Subcutaneous abdominal adipose tissue (tissue), 5 donors: ENCODE results near the gene AP2A1.
A peak's percentile ranks its signal among the peaks of the same experiment; 100 is the strongest.

Experiments used
- H3K27ac ChIP-seq: one replicate; pipeline ENCODE4 v1.7.0; 2013; ENCODE audit warnings: low read depth, mild to moderate bottlenecking, inconsistent platforms, low read length, moderate library complexity
- H3K27me3 ChIP-seq, 5 donors: one replicate each; pipeline ENCODE4 v1.7.0; 2013; ENCODE audit warnings: low read length in 5 of 5, inconsistent platforms in 1 of 5; ENCODE audit not compliant: control insufficient read depth in 5 of 5, insufficient read depth in 4 of 5
- H3K36me3 ChIP-seq, 5 donors: one replicate each; pipeline ENCODE4 v1.7.0; 2013; ENCODE audit warnings: low read length in 5 of 5; ENCODE audit not compliant: control insufficient read depth in 5 of 5, insufficient read depth in 5 of 5
- H3K4me1 ChIP-seq, 5 donors: one replicate each; pipeline ENCODE4 v1.7.0; 2013; ENCODE audit warnings: low read length in 5 of 5, mild to moderate bottlenecking in 3 of 5, moderate library complexity in 1 of 5; ENCODE audit not compliant: control insufficient read depth in 5 of 5, insufficient read depth in 5 of 5
- H3K4me3 ChIP-seq, 5 donors: one replicate each; pipeline ENCODE4 v1.7.0; 2013; ENCODE audit warnings: low read length in 5 of 5, low read depth in 1 of 5
- H3K9ac ChIP-seq, 5 donors: one replicate each; pipeline ENCODE4 v1.7.0; 2013; ENCODE audit warnings: low read length in 5 of 5, mild to moderate bottlenecking in 4 of 5, moderate library complexity in 3 of 5
- H3K9me3 ChIP-seq, 5 donors: one replicate each; pipeline ENCODE4 v1.7.0; 2013; ENCODE audit warnings: low read length in 5 of 5; ENCODE audit not compliant: control insufficient read depth in 5 of 5
- donor health status: healthy.
- donor health status: healthy.
- donor health status: healthy.
- donor health status: healthy.
- donor health status: healthy.

AP2A1 gene

DNA sequence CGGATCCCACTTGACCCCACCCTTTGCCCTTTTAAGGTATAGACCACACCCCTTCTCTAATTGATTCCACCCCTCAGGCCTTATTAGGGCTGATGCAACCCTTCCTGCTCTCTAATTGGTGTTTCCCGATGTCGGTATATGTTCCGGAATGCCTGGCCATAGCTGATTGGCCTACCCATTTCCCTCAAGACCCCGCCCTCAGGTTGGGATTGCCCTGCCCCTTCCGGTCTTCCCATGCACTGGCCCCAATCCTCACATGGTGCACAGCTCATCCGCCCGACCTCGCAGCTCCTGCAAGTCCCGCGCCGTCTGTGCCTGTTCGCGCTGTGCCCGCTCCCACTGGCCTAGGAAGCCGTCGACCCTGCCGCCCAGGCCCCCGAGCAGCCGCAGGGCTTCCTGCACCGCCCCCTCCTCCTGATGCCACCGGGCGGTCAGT lies 21.8 kb upstream of the AP2A1 start:
- H3K27me3 ChIP-seq: no peaks in the 10 kb centered on the region
- no peak overlapping the region for H3K27ac ChIP-seq
- H3K9ac ChIP-seq: no peak overlapping the region
- H3K36me3 ChIP-seq: no peaks in the 10 kb centered on the region
- H3K4me1 ChIP-seq: peaks cover 0 to 5% (median 0%) of the 10 kb centered on the region in 5 donors
- H3K9me3 ChIP-seq: no peaks in the 10 kb centered on the region
- no peak overlapping the region for H3K4me3 ChIP-seq

DNA sequence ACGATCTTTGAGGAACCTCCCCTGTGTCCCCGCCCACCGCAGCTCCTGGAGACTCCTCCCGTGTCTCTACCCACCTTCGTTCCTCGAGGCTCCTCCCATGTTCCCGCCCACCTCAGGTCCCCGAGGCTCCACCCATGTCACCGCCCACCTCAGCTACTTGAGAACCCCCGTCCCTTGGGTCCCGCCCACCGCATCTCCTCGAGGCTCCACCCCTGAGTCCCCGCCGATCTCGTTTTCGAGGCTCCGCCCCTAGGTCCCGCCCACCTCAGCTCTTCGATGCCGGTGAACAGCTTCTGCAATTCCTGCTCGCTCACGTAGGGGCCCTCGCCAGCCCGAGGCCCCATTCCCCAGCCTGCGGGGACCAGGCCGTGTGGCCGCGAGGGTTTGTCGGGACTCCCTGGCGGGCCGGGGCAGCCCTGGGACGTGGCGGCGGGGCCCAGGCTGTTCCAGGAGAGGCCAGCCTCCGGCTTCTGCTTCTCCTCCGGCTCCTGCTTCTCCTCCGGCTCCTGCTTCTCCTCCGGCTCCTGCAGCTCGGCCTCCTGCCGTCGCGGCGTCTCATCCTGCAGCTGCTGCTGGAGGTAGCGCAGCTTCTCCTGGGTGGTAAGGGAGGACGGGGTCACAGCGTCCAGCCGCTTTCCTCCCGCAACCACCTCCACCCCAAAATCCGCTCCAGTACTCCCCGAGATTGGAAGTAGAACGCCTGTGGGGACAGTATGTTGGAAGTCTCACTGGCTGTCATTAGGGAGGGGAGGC lies 20.4 kb upstream of the AP2A1 start:
- no peaks in the 10 kb centered on the region for H3K36me3 ChIP-seq
- peaks cover 0 to 5% (median 0%) of the 10 kb centered on the region in 5 donors for H3K4me1 ChIP-seq
- H3K9ac ChIP-seq: no peak overlapping the region
- H3K9me3 ChIP-seq: no peaks in the 10 kb centered on the region
- H3K27me3 ChIP-seq: no peaks in the 10 kb centered on the region
- no peak overlapping the region for H3K27ac ChIP-seq
- H3K4me3 ChIP-seq: peak overlapping the region in 2 of 5 donors; percentile 3 to 31

DNA sequence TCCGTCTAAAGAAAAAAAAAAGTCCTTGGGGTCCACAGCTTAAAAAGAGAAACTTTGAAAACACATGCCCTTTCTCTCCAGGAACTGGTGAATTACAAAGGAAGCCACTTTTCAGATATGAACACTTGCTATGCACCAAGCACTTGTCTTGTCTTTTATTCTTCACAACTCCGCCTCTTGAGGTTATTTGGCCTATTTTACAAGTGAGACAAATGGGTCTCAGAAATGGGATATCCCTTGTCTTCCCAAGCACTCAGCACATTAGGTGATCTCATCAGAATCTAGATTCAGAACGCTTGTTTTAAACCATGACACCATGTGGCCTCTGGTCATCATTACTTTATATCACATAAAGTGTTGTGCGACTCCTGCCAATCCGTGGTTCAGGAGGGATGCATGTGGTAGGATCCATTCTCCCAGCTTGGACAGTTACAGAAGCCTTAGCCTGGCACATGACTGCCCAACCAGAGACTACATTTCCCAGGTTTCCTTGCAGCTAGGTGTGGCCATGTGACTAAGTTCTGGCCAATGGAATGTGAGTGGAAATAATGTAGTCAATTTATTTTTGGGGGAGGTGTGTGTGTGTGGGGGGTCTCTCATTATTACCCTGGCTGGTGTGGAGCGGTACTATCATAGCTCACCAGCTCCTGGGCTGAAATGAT lies 17.6 kb upstream of the AP2A1 start:
- Histone ChIP-seq H3K9ac (no peak overlapping the region), H3K4me1 (peaks cover 0 to 5% (median 0%) of the 10 kb centered on the region in 5 donors), H3K27me3 (no peaks in the 10 kb centered on the region), H3K4me3 (no peak overlapping the region), H3K27ac (no peak overlapping the region), H3K36me3 (no peaks in the 10 kb centered on the region), H3K9me3 (no peaks in the 10 kb centered on the region)

DNA sequence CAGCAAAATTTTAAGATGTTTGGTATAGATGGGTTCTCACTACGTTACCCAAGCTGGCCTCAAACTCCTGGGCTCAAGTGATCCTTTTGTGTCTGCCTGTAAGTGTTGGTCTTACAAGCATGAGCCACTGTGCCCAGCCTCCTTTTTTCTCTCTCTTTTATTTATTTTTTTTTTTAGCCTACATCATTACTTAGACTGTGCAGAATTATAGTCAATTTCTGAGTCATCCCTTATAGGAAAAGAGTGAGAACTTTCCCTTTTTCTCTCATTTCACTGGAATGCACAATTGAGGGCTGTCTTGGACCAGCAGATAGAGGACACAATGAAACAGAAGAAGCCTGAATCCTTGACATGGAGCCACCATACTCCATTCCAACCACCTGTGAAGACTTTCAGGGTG lies 17.0 kb upstream of the AP2A1 start:
- Histone ChIP-seq H3K9me3 (no peaks in the 10 kb centered on the region), H3K4me3 (no peak overlapping the region), H3K9ac (no peak overlapping the region), H3K27me3 (no peaks in the 10 kb centered on the region), H3K27ac (no peak overlapping the region), H3K36me3 (no peaks in the 10 kb centered on the region), H3K4me1 (peaks cover 0 to 5% (median 0%) of the 10 kb centered on the region in 5 donors)

DNA sequence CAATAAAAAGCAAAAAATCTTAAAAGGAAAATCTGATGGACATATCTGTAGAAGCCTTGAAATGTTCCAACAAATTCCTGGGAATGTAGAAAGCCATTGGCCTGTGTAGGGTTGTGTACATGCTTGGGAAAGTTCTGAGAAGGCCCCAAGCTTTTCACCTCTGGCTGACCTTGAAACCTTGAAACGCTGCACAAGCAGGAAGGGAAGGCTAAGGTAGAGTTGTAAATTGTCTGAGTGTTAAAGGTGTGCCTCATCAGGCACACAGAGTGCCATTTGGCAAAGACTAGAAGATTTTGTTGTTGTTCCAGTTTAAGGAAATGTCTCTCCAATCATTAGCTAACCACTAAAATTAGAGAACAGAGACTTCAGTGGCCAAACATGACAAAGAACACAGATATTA lies 14.1 kb upstream of the AP2A1 start:
- Histone ChIP-seq H3K4me1 (no peaks in the 10 kb centered on the region), H3K9me3 (peaks cover 0 to 7% (median 4%) of the 10 kb centered on the region in 5 donors), H3K4me3 (no peak overlapping the region), H3K27me3 (no peaks in the 10 kb centered on the region), H3K9ac (no peak overlapping the region), H3K27ac (no peak overlapping the region), H3K36me3 (no peaks in the 10 kb centered on the region)

DNA sequence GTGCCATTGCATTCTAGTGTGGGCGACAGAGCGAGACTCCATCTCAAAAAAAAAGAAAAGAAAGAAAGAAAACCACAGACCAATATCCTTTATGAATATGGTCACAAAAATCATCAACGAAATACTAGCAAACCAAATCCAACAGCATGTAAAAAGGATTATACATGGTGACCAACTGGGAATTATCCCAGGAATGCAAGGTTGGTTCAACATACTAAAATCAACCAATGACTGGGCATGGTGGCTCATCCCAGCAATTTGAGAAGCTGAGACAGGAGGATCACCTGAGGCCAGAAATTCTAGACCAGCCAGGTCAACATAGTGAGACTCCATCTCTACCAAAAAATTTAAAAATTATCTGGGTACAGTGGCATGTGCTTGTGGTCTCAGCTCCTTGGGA lies 10.8 kb upstream of the AP2A1 start:
- Histone ChIP-seq H3K27ac (no peak overlapping the region), H3K27me3 (no peaks in the 10 kb centered on the region), H3K4me1 (no peaks in the 10 kb centered on the region), H3K9ac (no peak overlapping the region), H3K36me3 (no peaks in the 10 kb centered on the region), H3K9me3 (peaks cover 0 to 7% (median 4%) of the 10 kb centered on the region in 5 donors), H3K4me3 (no peak overlapping the region)

DNA sequence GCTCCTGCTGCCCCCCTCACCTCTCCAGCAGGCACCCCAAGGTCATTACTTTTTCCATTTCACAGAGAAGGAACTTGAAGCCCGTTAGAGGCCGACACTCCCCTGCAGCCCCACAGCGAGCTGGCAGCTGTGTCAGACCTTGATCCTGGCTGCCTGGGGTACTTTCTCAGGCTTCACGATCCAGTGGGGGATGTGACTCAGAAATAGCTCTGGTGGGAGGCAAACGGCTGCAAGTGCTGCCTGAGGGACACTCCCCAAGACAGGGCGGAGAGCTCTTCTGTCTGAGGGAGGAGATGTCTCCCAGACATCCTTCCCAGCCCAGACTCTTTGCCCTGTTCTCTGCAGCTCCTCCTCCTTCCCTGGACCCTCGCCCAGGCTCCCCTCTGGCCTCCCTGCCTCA lies 8.5 kb upstream of the AP2A1 start:
- no peak overlapping the region for H3K27ac ChIP-seq
- H3K4me1 ChIP-seq: peaks cover 2 to 12% (median 6%) of the 10 kb centered on the region in 5 donors
- no peaks in the 10 kb centered on the region for H3K36me3 ChIP-seq
- H3K9me3 ChIP-seq: peaks cover 0 to 7% (median 4%) of the 10 kb centered on the region in 5 donors
- H3K9ac ChIP-seq: no peak overlapping the region
- no peaks in the 10 kb centered on the region for H3K27me3 ChIP-seq
- H3K4me3 ChIP-seq: no peak overlapping the region

DNA sequence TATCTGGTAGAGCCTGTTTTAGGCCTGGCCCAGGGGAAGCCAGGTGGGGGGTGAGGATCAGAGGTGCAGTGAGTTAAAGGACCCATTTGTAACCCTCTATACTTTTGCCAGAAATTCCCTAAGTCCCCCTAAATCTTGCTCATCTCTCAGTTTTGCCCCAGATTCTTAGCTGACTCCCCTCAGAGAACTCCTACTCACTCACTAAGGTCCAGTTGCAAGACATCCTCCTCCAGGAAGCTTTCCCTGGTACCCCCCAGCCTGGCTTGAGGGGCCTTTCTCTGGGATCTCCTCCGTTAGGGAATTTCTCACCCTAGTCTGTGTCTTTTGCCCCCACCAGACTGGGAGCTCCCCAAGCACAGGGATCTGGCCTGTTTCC lies 5.6 kb upstream of the AP2A1 start:
- peaks cover 8 to 21% (median 17%) of the 10 kb centered on the region in 5 donors for H3K4me1 ChIP-seq
- H3K9me3 ChIP-seq: peaks cover 0 to under 1% (median 0%) of the 10 kb centered on the region in 5 donors
- H3K9ac ChIP-seq: peak overlapping the region in 2 of 5 donors; percentile 15 to 53
- H3K27ac ChIP-seq: peak overlapping the region; percentile 81
- H3K27me3 ChIP-seq: peaks cover 0 to 3% (median 0%) of the 10 kb centered on the region in 5 donors
- H3K36me3 ChIP-seq: no peaks in the 10 kb centered on the region
- no peak overlapping the region for H3K4me3 ChIP-seq

DNA sequence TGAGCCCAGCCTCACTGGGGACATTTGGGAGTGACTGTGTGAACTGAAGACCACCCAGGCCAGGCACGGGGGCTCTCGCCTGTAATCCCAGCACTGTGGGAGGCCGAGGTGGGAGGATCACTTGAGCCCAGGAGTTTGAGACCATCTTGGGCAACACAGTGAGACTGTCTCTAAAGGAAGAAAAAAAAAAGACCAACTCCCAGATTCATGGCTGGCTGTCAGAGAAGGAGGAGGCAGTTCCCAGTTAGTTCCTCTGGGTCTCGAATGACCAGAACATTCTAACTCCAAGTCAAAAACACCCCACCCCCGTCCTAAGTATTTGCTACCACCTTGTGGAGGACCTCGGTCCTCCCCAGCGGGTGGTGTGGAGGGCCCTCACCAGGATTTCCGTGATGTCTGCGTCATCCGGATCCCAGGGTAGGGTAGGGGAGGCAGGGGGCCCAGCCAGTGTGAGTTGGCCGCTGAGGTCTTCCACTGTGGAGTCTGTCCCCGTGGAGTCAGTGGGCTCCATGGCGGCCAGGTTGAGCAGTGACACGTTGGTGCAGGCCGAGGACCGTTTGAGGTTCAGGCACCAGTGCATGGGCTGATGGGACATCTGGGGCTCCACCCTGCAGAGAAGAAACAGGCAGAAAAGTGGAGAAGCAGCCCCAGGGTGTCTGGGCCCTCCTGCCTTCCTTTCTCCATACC lies 5.0 kb upstream of the AP2A1 start:
- peak overlapping the region in 1 of 5 donors; percentile 6 for H3K4me3 ChIP-seq
- H3K9me3 ChIP-seq: no peaks in the 10 kb centered on the region
- peak overlapping the region in 2 of 5 donors; percentile 15 to 53 for H3K9ac ChIP-seq
- no peaks in the 10 kb centered on the region for H3K36me3 ChIP-seq
- peak overlapping the region; percentile 81 for H3K27ac ChIP-seq
- H3K4me1 ChIP-seq: peaks cover 9 to 21% (median 18%) of the 10 kb centered on the region in 5 donors
- H3K27me3 ChIP-seq: peaks cover 0 to 3% (median 0%) of the 10 kb centered on the region in 5 donors

DNA sequence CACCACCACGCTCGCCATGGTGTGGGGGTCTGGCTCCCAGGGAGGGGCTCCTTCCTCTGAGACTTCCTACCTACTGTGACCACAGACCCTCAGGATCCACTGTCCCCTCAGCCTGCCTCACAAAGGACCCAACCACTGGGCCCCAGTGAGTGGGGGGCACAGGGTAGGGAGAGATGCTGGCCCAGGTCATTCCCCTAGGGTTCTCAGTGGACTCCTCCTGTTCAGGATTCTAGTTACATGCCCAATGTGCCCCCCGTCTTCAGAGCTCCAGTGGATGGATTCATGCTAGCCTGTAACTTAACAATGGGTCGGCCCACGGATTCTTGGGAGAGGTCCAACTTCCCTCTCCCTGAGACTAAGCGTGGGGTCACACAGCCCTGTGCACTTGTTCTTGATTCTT lies 3.6 kb upstream of the AP2A1 start, which contains the start of gene TSKS:
Gene TSKS (minus strand): TSS at position 77 of the 400 bp plus-strand sequence. CDS start 59 bp downstream, at position 18.
- Histone ChIP-seq H3K9ac (no peak within 1 kb of the TSS), H3K4me1 (peaks cover 13 to 32% (median 29%) of the 10 kb centered on the region in 5 donors), H3K27ac (peak within 1 kb of the TSS; percentile 81), H3K9me3 (no peaks in the 10 kb centered on the region), H3K4me3 (no peak within 1 kb of the TSS), H3K27me3 (peaks cover 0 to 3% (median 0%) of the 10 kb centered on the region in 5 donors), H3K36me3 (no peaks in the 10 kb centered on the region)
